HG03097 (cell line): ENCODE data around the gene ME1.
"Not testable (repeated sequence)": the region's sequence is repeated elsewhere in the genome, so short reads cannot be mapped to it uniquely, and the experiment has no call there.

Experiments used
- ATAC-seq: cut with Tn5 transposase; IDR thresholded peaks from one replicate; pipeline ENCODE4 v1.9.1; 2021; ENCODE audit not compliant: unreplicated experiment, low FRiP score

ME1 gene

GRCh38 chr6:83270971-83271719, 159.7 kb downstream of the ME1 start:
- no peak for ATAC-seq

- ATAC-seq: no peak
Measured at GRCh38 chr6:83265384-83265783, 165.5 kb downstream of the ME1 start.

GRCh38 chr6:83260577-83260976, 170.3 kb downstream of the ME1 start:
- ATAC-seq: no peak

GRCh38 chr6:83258517-83258916, 172.3 kb downstream of the ME1 start:
- no peak for ATAC-seq

GRCh38 chr6:83257791-83258190, 173.1 kb downstream of the ME1 start:
- no peak for ATAC-seq

GRCh38 chr6:83256719-83257118, 174.1 kb downstream of the ME1 start:
- ATAC-seq: not testable (repeated sequence)

- ATAC-seq: no peak
Measured at GRCh38 chr6:83252719-83253118, 178.1 kb downstream of the ME1 start.

GRCh38 chr6:83250235-83250634, 180.6 kb downstream of the ME1 start:
- no peak for ATAC-seq

- no peak for ATAC-seq
Measured at GRCh38 chr6:83247471-83247870, 183.4 kb downstream of the ME1 start.

- no peak for ATAC-seq
Measured at GRCh38 chr6:83231146-83231545, 199.7 kb downstream of the ME1 start.

- no peak for ATAC-seq
Measured at GRCh38 chr6:83226517-83226916, 204.3 kb downstream of the ME1 start.

GRCh38 chr6:83221889-83222479, 208.9 kb downstream of the ME1 start:
- ATAC-seq: no peak

- no peak for ATAC-seq
Measured at GRCh38 chr6:83221276-83221675, 209.6 kb downstream of the ME1 start.

- ATAC-seq: no peak
Measured at GRCh38 chr6:83220121-83220520, 210.7 kb downstream of the ME1 start.

- ATAC-seq: no peak
Measured at GRCh38 chr6:83218646-83219045, 212.2 kb downstream of the ME1 start.

- no peak for ATAC-seq
Measured at GRCh38 chr6:83216806-83217205, 214.0 kb downstream of the ME1 start.

GRCh38 chr6:83215131-83216047, 215.5 kb downstream of the ME1 start:
- ATAC-seq: peak; percentile 93

- no peak for ATAC-seq
Measured at GRCh38 chr6:83202031-83202430, 228.8 kb downstream of the ME1 start.

GRCh38 chr6:83199863-83200225, 231.0 kb downstream of the ME1 start:
- no peak for ATAC-seq

- ATAC-seq: no peak
Measured at GRCh38 chr6:83199173-83199862, 231.5 kb downstream of the ME1 start.
